Ishikawa (cell line): ENCODE results near the gene CYP4X1.

ENCODE experiments used
- CREB1 ChIP-seq: IDR thresholded peaks from 2 replicates; pipeline ENCODE4 v1.6.1; 2012; ENCODE audit warnings: low read depth
- FOXM1 ChIP-seq: IDR thresholded peaks from 2 replicates; pipeline ENCODE4 v1.6.1; 2012; ENCODE audit warnings: low read depth, borderline replicate concordance
- MAX ChIP-seq: IDR thresholded peaks from 2 replicates; pipeline ENCODE4 v1.6.1; 2012
- RAD21 ChIP-seq: IDR thresholded peaks from 2 replicates; pipeline ENCODE4 v1.6.1; 2012; ENCODE audit warnings: low read depth
- TAF1 ChIP-seq: IDR thresholded peaks from 2 replicates; pipeline ENCODE4 v1.6.1; 2012; ENCODE audit warnings: low read depth, mild to moderate bottlenecking
- TCF12 ChIP-seq: IDR thresholded peaks from 2 replicates; pipeline ENCODE4 v1.6.1; 2012; ENCODE audit warnings: low read depth
- YY1 ChIP-seq: IDR thresholded peaks from 2 replicates; pipeline ENCODE4 v1.6.1; 2012; ENCODE audit warnings: low read depth
- TF ChIP-seq, protein P1 (sequence below): IDR thresholded peaks from 2 replicates; pipeline ENCODE4 v1.6.1; 2012
- TF ChIP-seq, protein P2 (sequence below): IDR thresholded peaks from 2 replicates; pipeline ENCODE4 v1.6.1; 2012; ENCODE audit warnings: low read depth, mild to moderate bottlenecking

DNA sequence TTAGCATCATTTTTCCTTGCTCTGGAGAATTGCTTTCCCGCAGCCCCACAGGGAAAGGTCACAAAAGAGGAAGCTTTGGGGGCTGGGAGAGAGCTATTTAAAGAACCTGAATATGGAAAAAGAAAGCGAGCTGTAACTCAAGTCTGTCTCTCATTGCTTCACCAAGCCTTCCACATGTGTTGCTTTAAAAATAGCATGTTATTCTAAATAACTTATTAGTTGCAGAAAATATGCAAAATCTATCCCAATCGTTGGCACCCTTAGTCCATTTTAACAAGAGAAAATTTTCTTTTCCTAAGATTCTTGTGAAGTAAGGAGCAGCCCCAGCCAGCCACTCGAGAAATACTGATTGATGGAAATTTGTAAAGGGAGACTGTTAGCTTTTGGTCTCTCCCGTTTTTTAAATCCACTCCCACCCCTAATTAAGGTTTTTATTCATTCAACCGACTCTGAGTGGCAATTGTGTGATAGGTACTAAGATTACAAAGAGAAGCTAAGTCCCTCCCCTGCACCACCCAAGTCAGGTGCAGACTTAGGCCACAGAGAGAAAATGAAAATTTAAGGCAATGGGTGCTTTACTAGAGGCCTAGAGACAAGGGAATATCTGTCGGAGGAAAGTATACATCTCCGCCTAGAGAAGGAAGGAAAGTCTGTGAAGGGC is 802 bp downstream of the CYP4X1 start:
- TF ChIP-seq MAX: no peak
- TF ChIP-seq TAF1: no peak
- TF ChIP-seq FOXM1: no peak
- TF ChIP-seq, protein P1, sequence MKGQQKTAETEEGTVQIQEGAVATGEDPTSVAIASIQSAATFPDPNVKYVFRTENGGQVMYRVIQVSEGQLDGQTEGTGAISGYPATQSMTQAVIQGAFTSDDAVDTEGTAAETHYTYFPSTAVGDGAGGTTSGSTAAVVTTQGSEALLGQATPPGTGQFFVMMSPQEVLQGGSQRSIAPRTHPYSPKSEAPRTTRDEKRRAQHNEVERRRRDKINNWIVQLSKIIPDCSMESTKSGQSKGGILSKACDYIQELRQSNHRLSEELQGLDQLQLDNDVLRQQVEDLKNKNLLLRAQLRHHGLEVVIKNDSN: no peak
- TF ChIP-seq RAD21: no peak
- TF ChIP-seq, protein P2, sequence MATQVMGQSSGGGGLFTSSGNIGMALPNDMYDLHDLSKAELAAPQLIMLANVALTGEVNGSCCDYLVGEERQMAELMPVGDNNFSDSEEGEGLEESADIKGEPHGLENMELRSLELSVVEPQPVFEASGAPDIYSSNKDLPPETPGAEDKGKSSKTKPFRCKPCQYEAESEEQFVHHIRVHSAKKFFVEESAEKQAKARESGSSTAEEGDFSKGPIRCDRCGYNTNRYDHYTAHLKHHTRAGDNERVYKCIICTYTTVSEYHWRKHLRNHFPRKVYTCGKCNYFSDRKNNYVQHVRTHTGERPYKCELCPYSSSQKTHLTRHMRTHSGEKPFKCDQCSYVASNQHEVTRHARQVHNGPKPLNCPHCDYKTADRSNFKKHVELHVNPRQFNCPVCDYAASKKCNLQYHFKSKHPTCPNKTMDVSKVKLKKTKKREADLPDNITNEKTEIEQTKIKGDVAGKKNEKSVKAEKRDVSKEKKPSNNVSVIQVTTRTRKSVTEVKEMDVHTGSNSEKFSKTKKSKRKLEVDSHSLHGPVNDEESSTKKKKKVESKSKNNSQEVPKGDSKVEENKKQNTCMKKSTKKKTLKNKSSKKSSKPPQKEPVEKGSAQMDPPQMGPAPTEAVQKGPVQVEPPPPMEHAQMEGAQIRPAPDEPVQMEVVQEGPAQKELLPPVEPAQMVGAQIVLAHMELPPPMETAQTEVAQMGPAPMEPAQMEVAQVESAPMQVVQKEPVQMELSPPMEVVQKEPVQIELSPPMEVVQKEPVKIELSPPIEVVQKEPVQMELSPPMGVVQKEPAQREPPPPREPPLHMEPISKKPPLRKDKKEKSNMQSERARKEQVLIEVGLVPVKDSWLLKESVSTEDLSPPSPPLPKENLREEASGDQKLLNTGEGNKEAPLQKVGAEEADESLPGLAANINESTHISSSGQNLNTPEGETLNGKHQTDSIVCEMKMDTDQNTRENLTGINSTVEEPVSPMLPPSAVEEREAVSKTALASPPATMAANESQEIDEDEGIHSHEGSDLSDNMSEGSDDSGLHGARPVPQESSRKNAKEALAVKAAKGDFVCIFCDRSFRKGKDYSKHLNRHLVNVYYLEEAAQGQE: no peak
- TF ChIP-seq YY1: no peak
- TF ChIP-seq CREB1: no peak
- no peak for TF ChIP-seq TCF12
